ENCODE measurements around the gene STXBP3. TPM values are rescaled to one million over a fixed set of nuclear protein-coding genes. Genes with fewer than 3 reads are reported as not detected.

The STXBP3 gene
- total and polyA plus RNA-seq, 2 of the 4 experiments (the other 2 are of a cell fraction) = 19.1 to 19.7 TPM

GRCh38 chr1:108847494-108847893, 101.0 kb downstream of the STXBP3 start:
- Histone ChIP-seq H2BK20ac (ENCODE audit: low read depth, low read length) (no peak overlapping the region), H4K20me1 (ENCODE audit: insufficient read depth, low read length) (no peaks in the 10 kb centered on the region), H3K9me1 (ENCODE audit: insufficient read depth, low read length) (no peaks in the 10 kb centered on the region), H2BK5ac (ENCODE audit: low read depth, low read length, poor library complexity, severe bottlenecking) (no peak overlapping the region), H3K23ac (ENCODE audit: low read depth, low read length) (no peak overlapping the region), H4K5ac (ENCODE audit: low read depth, low read length) (no peak overlapping the region), H3K9me3 (ENCODE audit: control insufficient read depth, insufficient read depth, low read length) (no peaks in the 10 kb centered on the region), H2BK120ac (ENCODE audit: low read depth, low read length) (no peak overlapping the region), H2AK5ac (ENCODE audit: low read depth, low read length) (no peak overlapping the region), H3K18ac (ENCODE audit: low read depth, low read length) (no peak overlapping the region), H3K36me3 (ENCODE audit: control insufficient read depth, insufficient read depth, low read length) (no peaks in the 10 kb centered on the region), H3K56ac (ENCODE audit: extremely low read depth, insufficient read depth, low read length) (no peak overlapping the region), H3K27me3 (ENCODE audit: control insufficient read depth, insufficient read depth, low read length) (peaks cover 13% of the 10 kb centered on the region), H2BK15ac (ENCODE audit: low read depth, low read length) (no peak overlapping the region), H3K9ac (ENCODE audit: low read depth, low read length) (no peak overlapping the region), H4K8ac (ENCODE audit: low read depth in 2 of 2, low read length in 2 of 2) (no peak overlapping the region), H3K4me3 (ENCODE audit: insufficient read depth, low read depth, low read length) (no peak overlapping the region), H3K4ac (ENCODE audit: low read depth, low read length) (no peak overlapping the region), H3K27ac (ENCODE audit: insufficient read depth, low read length) (no peak overlapping the region), H3K4me2 (ENCODE audit: low read depth, low read length) (no peak overlapping the region), H2AK9ac (replicated peaks; ENCODE audit: low read depth, low read length, poor library complexity) (no peak overlapping the region), H4K91ac (ENCODE audit: insufficient read depth, low read depth, low read length) (no peak overlapping the region), H2AFZ (replicated peaks; ENCODE audit: low read length, poor library complexity) (no peak overlapping the region), H3K79me1 (ENCODE audit: low read depth in 1 of 2, low read length in 2 of 2) (no peaks in the 10 kb centered on the region), H3K14ac (replicated peaks; ENCODE audit: low read depth, low read length) (no peak overlapping the region), H3K4me1 (ENCODE audit: control insufficient read depth, insufficient read depth, low read length) (peaks cover under 1% of the 10 kb centered on the region)
- ATAC-seq (ENCODE audit: low read depth) (no peak), DNase-seq (no peak)
- ChIA-PET CTCF (no interaction called here), POLR2A (ENCODE audit: unreplicated experiment) (no interaction called here)
- in situ Hi-C loops (cut with MboI; ENCODE audit: low sequenced_read_pairs) (no loop called here), intact Hi-C loops (cut with micrococcal nuclease) (no loop called here), dilution Hi-C loops (cut with HindIII; ENCODE audit: low sequenced_read_pairs, unreplicated experiment) (no loop called here)
- 100% methylated on average over 1 of the region's 1 CpG; no CpG with 5 or more reads in 1 of the 2 experiments for WGBS, 2 experiments (ENCODE audit: extremely low coverage in 2 of 2, insufficient read length in 1 of 2)
- no TSS peak for BruUV-seq (replicated peaks)
- TF ChIP-seq MAZ (IDR thresholded peaks at IDR 0.05; ENCODE audit: borderline replicate concordance, low read depth, low read length) = no peak
- no peak for TF ChIP-seq BHLHE40 (IDR thresholded peaks at IDR 0.05; ENCODE audit: low read depth, low read length)
- TF ChIP-seq POLR2A (IDR thresholded peaks at IDR 0.05; ENCODE audit: low read depth, low read length) = no peak
- no peak for TF ChIP-seq CHD1 (IDR thresholded peaks at IDR 0.05; ENCODE audit: low read depth, low read length)
- no peak for TF ChIP-seq FOS (IDR thresholded peaks at IDR 0.05; ENCODE audit: low read depth, low read length)
- no peak for TF ChIP-seq MAFK (IDR thresholded peaks at IDR 0.05; ENCODE audit: low read depth, low read length)
- no peak for TF ChIP-seq CTCF (conservative IDR thresholded peaks at IDR 0.05; ENCODE audit: low read depth, low read length)
- no peak for TF ChIP-seq CEBPB (IDR thresholded peaks at IDR 0.05; ENCODE audit: low read depth, low read length)

All from IMR-90 (cell line).